ENCODE data around the gene RCCD1. TPM values are rescaled to one million over a fixed set of nuclear protein-coding genes. Genes with fewer than 3 reads are reported as not detected.
A peak's percentile ranks its signal among the peaks of the same experiment; 100 is the strongest.

RCCD1 gene
- 20.6 and 23.0 TPM in 2 replicates for total RNA-seq
- long read RNA-seq, partial matches to known transcripts: 1 of 2 reads
- long read RNA-seq, other reads (novel, unspliced or antisense): 1 of 2 reads

GRCh38 chr15:90954712-90955623, at the start of gene RCCD1:
Gene RCCD1, plus strand, starts transcription at chr15:90954884. Its CDS starts 1,851 bp downstream, at chr15:90956735.
- TF ChIP-seq CTCF (IDR thresholded peaks at IDR 0.05; ENCODE audit: unreplicated experiment): no peak
- Mint-ChIP-seq H3K4me3 (ENCODE audit: low read depth) (peak within 1 kb of the TSS; percentile 86), H3K27ac (peak within 1 kb of the TSS; percentile 95), H3K36me3 (ENCODE audit: insufficient read depth) (peaks cover 9% of the 10 kb centered on the region), H3K27me3 (no peaks in the 10 kb centered on the region), H3K4me1 (ENCODE audit: low read depth) (peaks cover 9% of the 10 kb centered on the region), H3K9me3 (ENCODE audit: low read depth) (no peaks in the 10 kb centered on the region)
- peak; percentile 80 for DNase-seq (ENCODE audit: low spot score, unreplicated experiment)

- TF ChIP-seq CTCF (IDR thresholded peaks at IDR 0.05; ENCODE audit: unreplicated experiment): no peak
- H3K27ac Mint-ChIP-seq: peak overlapping the region; percentile 43
- no peaks in the 10 kb centered on the region for H3K9me3 Mint-ChIP-seq (ENCODE audit: low read depth)
- peaks cover 19% of the 10 kb centered on the region for H3K4me1 Mint-ChIP-seq (ENCODE audit: low read depth)
- H3K27me3 Mint-ChIP-seq: no peaks in the 10 kb centered on the region
- no peak for DNase-seq (ENCODE audit: low spot score, unreplicated experiment)
- H3K36me3 Mint-ChIP-seq (ENCODE audit: insufficient read depth): peaks cover 19% of the 10 kb centered on the region
- no peak overlapping the region for H3K4me3 Mint-ChIP-seq (ENCODE audit: low read depth)
Measured at GRCh38 chr15:90905306-90906180, 49.1 kb upstream of the RCCD1 start.

- peaks cover 16% of the 10 kb centered on the region for H3K4me1 Mint-ChIP-seq (ENCODE audit: low read depth)
- H3K36me3 Mint-ChIP-seq (ENCODE audit: insufficient read depth): peaks cover 19% of the 10 kb centered on the region
- H3K27ac Mint-ChIP-seq: no peak overlapping the region
- H3K4me3 Mint-ChIP-seq (ENCODE audit: low read depth): no peak overlapping the region
- TF ChIP-seq CTCF (IDR thresholded peaks at IDR 0.05; ENCODE audit: unreplicated experiment): no peak
- H3K9me3 Mint-ChIP-seq (ENCODE audit: low read depth): no peaks in the 10 kb centered on the region
- no peaks in the 10 kb centered on the region for H3K27me3 Mint-ChIP-seq
- no peak for DNase-seq (ENCODE audit: low spot score, unreplicated experiment)
Measured at GRCh38 chr15:90906181-90906849, 48.4 kb upstream of the RCCD1 start.

GRCh38 chr15:90907051-90907660, 47.5 kb upstream of the RCCD1 start:
- TF ChIP-seq CTCF (IDR thresholded peaks at IDR 0.05; ENCODE audit: unreplicated experiment): no peak
- Mint-ChIP-seq H3K4me3 (ENCODE audit: low read depth) (no peak overlapping the region), H3K36me3 (ENCODE audit: insufficient read depth) (peaks cover 19% of the 10 kb centered on the region)

More at GRCh38 chr15:90907051-90907660, 47.5 kb upstream of the RCCD1 start:
- no peaks in the 10 kb centered on the region for H3K9me3 Mint-ChIP-seq (ENCODE audit: low read depth)
- no peak for DNase-seq (ENCODE audit: low spot score, unreplicated experiment)
- no peaks in the 10 kb centered on the region for H3K27me3 Mint-ChIP-seq
- H3K27ac Mint-ChIP-seq: no peak overlapping the region
- H3K4me1 Mint-ChIP-seq (ENCODE audit: low read depth): peaks cover 8% of the 10 kb centered on the region

Measured in progenitor cell of endocrine pancreas (in vitro differentiated cells).